SKM-1 treated with dmso at 0.1 percent for 144 hours (cell line): ENCODE results near the gene SORCS1.

ENCODE experiments used
- DNase-seq: peaks from one replicate; lab custom pipeline; 2025; ENCODE audit not compliant: unreplicated experiment; lab: John Stamatoyannopoulos, UW

Gene SORCS1

GRCh38 chr10:106999118-106999707, 165.3 kb downstream of the SORCS1 start:
- DNase-seq: no peak

GRCh38 chr10:106997721-106998120, 166.8 kb downstream of the SORCS1 start:
- peak; percentile 75 for DNase-seq

- DNase-seq: no peak
These were observed 168.0 kb downstream of the SORCS1 start for GRCh38 chr10:106996510-106996909.

GRCh38 chr10:106992055-106992454, 172.5 kb downstream of the SORCS1 start:
- DNase-seq: no peak

- DNase-seq: no peak
These were observed 173.4 kb downstream of the SORCS1 start for GRCh38 chr10:106991091-106991490.

- DNase-seq: no peak
These were observed 177.1 kb downstream of the SORCS1 start for GRCh38 chr10:106987362-106987761.

GRCh38 chr10:106982268-106982667, 182.2 kb downstream of the SORCS1 start:
- DNase-seq: no peak

GRCh38 chr10:106981452-106982075, 182.9 kb downstream of the SORCS1 start:
- DNase-seq: no peak

- DNase-seq: no peak
These were observed 183.7 kb downstream of the SORCS1 start for GRCh38 chr10:106980495-106981451.

- no peak for DNase-seq
These were observed 185.8 kb downstream of the SORCS1 start for GRCh38 chr10:106978756-106979155.

- DNase-seq: no peak
These were observed 190.8 kb downstream of the SORCS1 start for GRCh38 chr10:106973716-106974115.

GRCh38 chr10:106973288-106973687, 191.2 kb downstream of the SORCS1 start:
- no peak for DNase-seq

- DNase-seq: no peak
These were observed 192.1 kb downstream of the SORCS1 start for GRCh38 chr10:106972381-106972780.

GRCh38 chr10:106971411-106971831, 193.1 kb downstream of the SORCS1 start:
- no peak for DNase-seq

- no peak for DNase-seq
These were observed 197.1 kb downstream of the SORCS1 start for GRCh38 chr10:106967452-106967851.

- DNase-seq: no peak
These were observed 203.7 kb downstream of the SORCS1 start for GRCh38 chr10:106960812-106961211.

GRCh38 chr10:106959521-106959920, 205.0 kb downstream of the SORCS1 start:
- no peak for DNase-seq

GRCh38 chr10:106958589-106959361, 205.7 kb downstream of the SORCS1 start:
- no peak for DNase-seq

- no peak for DNase-seq
These were observed 206.5 kb downstream of the SORCS1 start for GRCh38 chr10:106957823-106958588.

- DNase-seq: no peak
These were observed 208.1 kb downstream of the SORCS1 start for GRCh38 chr10:106956216-106956915.
